A549 treated with AZD9567 at 1 μM for 4 hours (cell line): ENCODE measurements around the gene BTN3A1. TPM values are rescaled to one million over a fixed set of nuclear protein-coding genes. Genes with fewer than 3 reads are reported as not detected.

Experiments
- total RNA-seq: library from RNA; stranded (reverse); fragments of 200-300 nt; extraction: Qiagen RNA extraction; gene quantifications from 5 replicates; pipeline ENCODE4 v1.2.3, GENCODE V29; 2022; ENCODE audit not compliant: insufficient read depth

BTN3A1 gene
- total RNA-seq, result 1.6 to 3.4 TPM (median 2.4 TPM) in 5 replicates

GRCh38 chr6:26401987-26402658 lies at the start of gene BTN3A1:
TSS of gene BTN3A1 (plus strand) at chr6:26402275. CDS start at chr6:26405564, 3,289 bp downstream.

GRCh38 chr6:26457806-26458688 lies 56.0 kb downstream of the BTN3A1 start, which contains the start of gene BTN2A1:
TSS of gene BTN2A1 (plus strand) at chr6:26457955. CDS start at chr6:26458637, 682 bp downstream.

Other genes with a start within 250 kb of the BTN3A1 start
- gene BTN3A2, start 37.1 kb upstream of the BTN3A1 start, total RNA-seq, result 2.8 to 3.6 TPM (median 2.9 TPM) in 5 replicates
- gene BTN2A2, start 19.2 kb upstream of the BTN3A1 start, total RNA-seq, result 4.6 to 6.4 TPM (median 5.8 TPM) in 5 replicates
- gene BTN3A3, start 38.2 kb downstream of the BTN3A1 start, total RNA-seq, result 0.45 to 9.2 TPM (median 0.96 TPM) in 5 replicates
- 14.3 to 20.5 TPM (median 18.9 TPM) in 5 replicates for gene BTN2A1, start 55.7 kb downstream of the BTN3A1 start, total RNA-seq
- gene BTN1A1, start 98.0 kb downstream of the BTN3A1 start, total RNA-seq, result not detected in 5 replicates
- 60.8 to 87.1 TPM (median 78.5 TPM) in 5 replicates for gene HMGN4, start 136.1 kb downstream of the BTN3A1 start, total RNA-seq
- 12.9 to 13.9 TPM (median 13.6 TPM) in 5 replicates for gene ABT1, start 194.7 kb downstream of the BTN3A1 start, total RNA-seq